SK-N-SH (cell line): ENCODE measurements around the gene PTPDC1.

Experiments
- CTCF ChIP-seq: fragments of 200-600 bp; sonication (generic); IDR thresholded peaks from 2 replicates; pipeline ENCODE4 v1.6.1; 2017; ENCODE audit warnings: antibody characterized with exemption, mild to moderate bottlenecking, moderate library complexity
- MXI1 ChIP-seq: IDR thresholded peaks from 2 replicates; pipeline ENCODE4 v1.6.1; 2012; ENCODE audit warnings: mild to moderate bottlenecking, low read depth, low read length, improper control_type of control experiment
- SIN3A ChIP-seq: IDR thresholded peaks from 2 replicates; pipeline ENCODE4 v1.6.1; 2012; ENCODE audit warnings: low read depth, mild to moderate bottlenecking, low read length, moderate library complexity, borderline replicate concordance

DNA sequence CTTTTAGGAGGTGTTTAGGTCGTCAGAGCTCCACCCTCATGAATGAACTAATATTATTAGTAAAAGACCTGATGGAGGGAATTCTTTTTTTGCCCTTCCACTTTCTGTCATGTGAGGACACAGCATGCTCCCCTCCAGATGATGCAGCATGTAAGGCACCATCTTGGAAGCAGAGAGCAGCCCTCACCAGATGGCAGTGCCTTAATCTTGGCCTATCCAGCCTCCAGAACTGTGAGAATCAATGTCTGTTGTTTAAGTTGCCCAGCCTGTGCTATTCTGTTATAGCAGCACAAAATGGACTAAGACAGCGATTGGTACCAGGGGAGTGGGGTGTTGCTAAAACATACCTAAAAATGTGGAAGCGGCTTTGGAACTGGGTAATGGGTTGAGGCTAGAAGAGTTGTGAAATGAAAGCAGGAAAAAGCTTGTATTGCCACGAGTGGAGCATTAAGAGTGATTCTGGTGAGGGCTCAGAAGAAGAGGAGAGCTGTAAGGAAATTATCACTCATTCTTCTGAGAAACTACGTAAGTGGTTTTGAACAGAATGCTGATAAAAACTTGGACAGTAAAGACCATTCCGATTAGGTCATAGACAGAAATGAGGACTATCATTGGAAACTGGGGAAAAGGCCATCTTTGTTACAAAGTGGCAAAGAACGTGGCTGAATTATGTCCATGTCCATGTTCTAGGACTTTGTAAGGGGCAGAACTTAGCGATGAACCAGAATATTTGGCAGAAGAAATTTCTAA is 28.6 kb downstream of the PTPDC1 start:
- no peak for TF ChIP-seq CTCF
- TF ChIP-seq SIN3A, result no peak
- no peak for TF ChIP-seq MXI1
